ENCODE results near the gene MASP2. TPM values are rescaled to one million over a fixed set of nuclear protein-coding genes. Genes with fewer than 3 reads are reported as not detected.

MASP2 gene
- total and polyA plus RNA-seq, 2 of the 8 experiments (the other 6 are each of a cell fraction or from before 2014, with no cell fraction given): 0.54 to 1.2 TPM

DNA sequence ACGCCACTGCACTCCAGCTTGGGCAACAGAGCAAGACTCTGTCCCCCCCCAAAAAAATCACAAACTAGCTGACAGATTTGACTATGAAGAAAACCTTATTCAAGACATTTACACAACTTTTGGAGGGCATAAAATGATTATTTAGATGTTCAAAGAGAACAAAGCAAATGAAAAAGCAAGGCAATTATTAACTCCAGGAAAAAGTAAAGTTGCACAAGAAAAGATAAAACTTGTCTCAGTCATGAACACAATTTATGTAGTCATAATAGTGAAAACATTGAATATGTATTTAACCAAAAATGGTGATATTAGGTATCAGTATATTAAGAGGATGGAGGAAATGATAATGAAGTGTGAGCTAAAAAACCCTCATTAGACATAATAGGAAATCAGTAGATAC is 46.5 kb downstream of the MASP2 start:
- Histone ChIP-seq H2AFZ (ENCODE audit: low read length) (no peak overlapping the region), H3K9ac (replicated peaks in 1 of 4; ENCODE audit: extremely low read depth in 1 of 4, low read depth in 3 of 4, low read length in 3 of 4) (no peak overlapping the region), H3K14ac (ENCODE audit: insufficient read length) (no peak overlapping the region), H2BK120ac (replicated peaks; ENCODE audit: low read depth, low read length) (no peak overlapping the region), H3K4me1 (replicated peaks in 1 of 4; ENCODE audit: control insufficient read depth in 3 of 4, insufficient read depth in 4 of 4, low read length in 3 of 4) (no peaks in the 10 kb centered on the region), H2BK20ac (ENCODE audit: low read length) (no peak overlapping the region), H2BK5ac (ENCODE audit: low read depth, low read length) (no peak overlapping the region), H3K79me1 (ENCODE audit: low read depth, low read length) (no peaks in the 10 kb centered on the region), H3K23ac (ENCODE audit: insufficient read length) (no peak overlapping the region), H2BK15ac (ENCODE audit: low read length) (no peak overlapping the region), H2AK5ac (ENCODE audit: low read depth, low read length) (no peak overlapping the region), H3K4me2 (ENCODE audit: insufficient read depth in 1 of 2, low read depth in 2 of 2, low read length in 2 of 2) (no peak overlapping the region), H2BK12ac (ENCODE audit: low read depth, low read length) (no peak overlapping the region), H3K4me3 (ENCODE audit: extremely low read depth in 1 of 4, insufficient read depth in 2 of 4, low read depth in 3 of 4, low read length in 4 of 4) (no peak overlapping the region), H3K18ac (ENCODE audit: extremely low read depth, low read length) (no peak overlapping the region), H3K27ac (ENCODE audit: low read depth, low read length) (no peak overlapping the region), H4K20me1 (replicated peaks in 1 of 2; ENCODE audit: control insufficient read depth in 1 of 2, insufficient read depth in 2 of 2, low read length in 2 of 2) (no peaks in the 10 kb centered on the region), H3K27me3 (replicated peaks in 1 of 4; ENCODE audit: control insufficient read depth in 3 of 4, extremely low read depth in 1 of 4, insufficient read depth in 3 of 4, low read length in 3 of 4) (no peaks in the 10 kb centered on the region), H3K36me3 (ENCODE audit: control insufficient read depth in 2 of 4, insufficient read depth in 4 of 4, low read length in 3 of 4) (no peaks in the 10 kb centered on the region; a peak in 1 of 8 replicates), H4K91ac (replicated peaks; ENCODE audit: insufficient read length, low read length) (no peak overlapping the region), H4K8ac (ENCODE audit: extremely low read depth, insufficient read depth, low read length) (no peak overlapping the region), H3K4ac (replicated peaks; ENCODE audit: insufficient read length, low read depth, low read length) (no peak overlapping the region), H3K9me3 (ENCODE audit: insufficient read depth in 2 of 2, low read depth in 1 of 2, low read length in 1 of 2) (no peaks in the 10 kb centered on the region), H3K79me2 (ENCODE audit: control insufficient read depth in 1 of 2, insufficient read depth in 2 of 2, low read length in 2 of 2) (no peaks in the 10 kb centered on the region), H3K56ac (replicated peaks; ENCODE audit: insufficient read length, low read depth, low read length) (no peak overlapping the region), H3K23me2 (ENCODE audit: low read depth, low read length) (no peaks in the 10 kb centered on the region), H4K5ac (ENCODE audit: insufficient read length, low read depth, low read length) (no peak overlapping the region)
- CTCF ChIA-PET (ENCODE audit: partially characterized antibody): interaction anchor here (0.8 to 1.9 kb wide), 2 partner anchors 10 to 39 kb away, joined by 3 to 6 read pairs; no protein-coding TSS in a partner anchor
- DNase-seq (ENCODE audit: low read depth in 1 of 2, low spot score in 2 of 2): no peak
- FAIRE-seq: no peak
- POLR2A ChIA-PET (ENCODE audit: partially characterized antibody): interaction anchor here (1.2 to 1.5 kb wide), 2 partner anchors 9 to 10 kb away, joined by 3 read pairs; no protein-coding TSS in a partner anchor
- 78% methylated on average over 1 of the region's 1 CpG; no CpG with 5 or more reads in 1 of the 2 experiments for WGBS, 2 experiments (ENCODE audit: extremely low coverage in 1 of 2, insufficient coverage in 1 of 2, insufficient read length in 1 of 2, insufficient replicate concordance in 2 of 2, low coverage in 1 of 2, low lambda C conversion rate in 2 of 2, missing lambda C conversion rate in 1 of 2)
- TF ChIP-seq NANOG (IDR thresholded peaks at IDR 0.05; ENCODE audit: insufficient read depth, low read depth, low read length, poor library complexity, severe bottlenecking) (no peak), KDM4A (IDR thresholded peaks at IDR 0.05; ENCODE audit: low read depth, low read length, severe bottlenecking) (no peak), EGR1 (IDR thresholded peaks at IDR 0.05; ENCODE audit: borderline replicate concordance, low read depth, low read length) (no peak), CEBPB (IDR thresholded peaks at IDR 0.05; ENCODE audit: low read depth, low read length) (no peak), TCF12 (IDR thresholded peaks at IDR 0.05; ENCODE audit: low read depth, low read length) (no peak), SAP30 (IDR thresholded peaks at IDR 0.05; ENCODE audit: insufficient read depth, insufficient replicate concordance, low read length) (no peak), SUZ12 (IDR thresholded peaks at IDR 0.05; ENCODE audit: low read length) (no peak), SIN3A (conservative IDR thresholded peaks at IDR 0.05 in 1 of 2, IDR thresholded peaks at IDR 0.05 in 1 of 2; ENCODE audit: low read depth in 1 of 2, low read length in 2 of 2) (no peak), CHD2 (IDR thresholded peaks at IDR 0.05; ENCODE audit: low read length) (no peak), EZH2 (IDR thresholded peaks at IDR 0.05; ENCODE audit: low read depth, low read length, severe bottlenecking) (no peak), SRF (IDR thresholded peaks at IDR 0.05; ENCODE audit: low read depth, low read length) (no peak)
- TF ChIP-seq, protein P1, sequence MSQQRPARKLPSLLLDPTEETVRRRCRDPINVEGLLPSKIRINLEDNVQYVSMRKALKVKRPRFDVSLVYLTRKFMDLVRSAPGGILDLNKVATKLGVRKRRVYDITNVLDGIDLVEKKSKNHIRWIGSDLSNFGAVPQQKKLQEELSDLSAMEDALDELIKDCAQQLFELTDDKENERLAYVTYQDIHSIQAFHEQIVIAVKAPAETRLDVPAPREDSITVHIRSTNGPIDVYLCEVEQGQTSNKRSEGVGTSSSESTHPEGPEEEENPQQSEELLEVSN (IDR thresholded peaks at IDR 0.05): no peak
